GM19023 (cell line): Measurements from ENCODE around the gene ASIP.
A peak's percentile ranks its signal among the peaks of the same experiment; 100 is the strongest.
"Not testable (repeated sequence)": the region's sequence is repeated elsewhere in the genome, so short reads cannot be mapped to it uniquely, and the experiment has no call there.

Experiments used
- ATAC-seq: cut with Tn5 transposase; IDR thresholded peaks from one replicate; pipeline ENCODE4 v1.9.1; 2021; ENCODE audit warnings: mild to moderate bottlenecking, moderate library complexity; ENCODE audit not compliant: unreplicated experiment

ASIP gene

GRCh38 chr20:34282041-34282440, 40.8 kb downstream of the ASIP start:
- no peak for ATAC-seq

- no peak for ATAC-seq
These were observed 42.6 kb downstream of the ASIP start for GRCh38 chr20:34283844-34284243.

- no peak for ATAC-seq
These were observed 44.2 kb downstream of the ASIP start for GRCh38 chr20:34285450-34285849.

GRCh38 chr20:34287500-34287899, 46.3 kb downstream of the ASIP start:
- not testable (repeated sequence) for ATAC-seq

GRCh38 chr20:34290471-34290870, 49.2 kb downstream of the ASIP start:
- no peak for ATAC-seq

GRCh38 chr20:34292496-34292895, 51.3 kb downstream of the ASIP start:
- no peak for ATAC-seq

- no peak for ATAC-seq
These were observed 51.9 kb downstream of the ASIP start for GRCh38 chr20:34293119-34293518.

GRCh38 chr20:34293589-34293988, 52.4 kb downstream of the ASIP start:
- no peak for ATAC-seq

GRCh38 chr20:34294563-34294962, 53.3 kb downstream of the ASIP start:
- no peak for ATAC-seq

GRCh38 chr20:34295284-34295683, 54.1 kb downstream of the ASIP start:
- ATAC-seq: no peak

GRCh38 chr20:34296468-34296867, 55.2 kb downstream of the ASIP start:
- ATAC-seq: no peak

- not testable (repeated sequence) for ATAC-seq
These were observed 57.1 kb downstream of the ASIP start for GRCh38 chr20:34298294-34298784.

- ATAC-seq: no peak
These were observed 58.5 kb downstream of the ASIP start for GRCh38 chr20:34299556-34300255.

GRCh38 chr20:34300256-34300806, 59.1 kb downstream of the ASIP start:
- no peak for ATAC-seq

GRCh38 chr20:34300809-34301586, 59.8 kb downstream of the ASIP start:
- ATAC-seq: no peak

- ATAC-seq: no peak
These were observed 60.5 kb downstream of the ASIP start for GRCh38 chr20:34301587-34302311.

GRCh38 chr20:34302312-34302722, 61.1 kb downstream of the ASIP start:
- ATAC-seq: no peak

GRCh38 chr20:34302723-34303533, 61.7 kb downstream of the ASIP start, which contains the start of gene AHCY:
Gene AHCY, minus strand, starts transcription at chr20:34303355. Its CDS starts 85 bp downstream, at chr20:34303270.
- ATAC-seq: peak; percentile 89

GRCh38 chr20:34305333-34306230, 64.4 kb downstream of the ASIP start:
- no peak for ATAC-seq
